Left forelimb (tissue), 1 donor: Measurements from ENCODE around the gene CLEC2A.
"Not testable (repeated sequence)": the region's sequence is repeated elsewhere in the genome, so short reads cannot be mapped to it uniquely, and the experiment has no call there.

Experiments
- DNase-seq: peaks from one replicate; pipeline ENCODE4 v3.0.0-alpha.2; 2018; ENCODE audit warnings: low spot score

The CLEC2A gene

GRCh38 chr12:9932270-9932669 is at the start of gene CLEC2A:
Gene CLEC2A, minus strand, starts transcription at chr12:9932370. Its CDS starts 41 bp downstream, at chr12:9932329.
- no peak for DNase-seq

- no peak for DNase-seq
These were observed 48.0 kb upstream of the CLEC2A start for GRCh38 chr12:9980126-9980525.

GRCh38 chr12:9977916-9978315 is 45.7 kb upstream of the CLEC2A start:
- DNase-seq, result no peak

DNA sequence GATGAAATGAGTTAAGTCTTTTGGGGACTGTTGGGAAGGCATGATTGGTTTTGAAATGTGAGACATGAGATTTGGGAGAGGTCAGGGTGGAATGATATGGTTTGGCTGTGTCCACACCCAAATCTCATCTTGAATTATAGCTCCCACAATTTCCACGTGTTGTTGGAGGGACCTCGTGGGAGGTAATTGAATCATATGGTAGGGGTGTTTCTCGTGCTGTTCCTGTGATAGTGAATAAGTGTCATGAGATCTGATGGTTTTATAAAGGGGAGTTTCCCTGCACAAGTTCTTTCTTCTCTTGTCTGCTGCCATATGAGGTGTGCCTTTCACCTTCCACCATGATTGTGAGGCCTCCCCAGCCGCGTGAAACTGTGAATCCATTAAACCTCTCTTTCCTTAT is 44.5 kb upstream of the CLEC2A start:
- DNase-seq, result not testable (repeated sequence)

GRCh38 chr12:9975614-9976013 is 43.4 kb upstream of the CLEC2A start:
- DNase-seq, result no peak

DNA sequence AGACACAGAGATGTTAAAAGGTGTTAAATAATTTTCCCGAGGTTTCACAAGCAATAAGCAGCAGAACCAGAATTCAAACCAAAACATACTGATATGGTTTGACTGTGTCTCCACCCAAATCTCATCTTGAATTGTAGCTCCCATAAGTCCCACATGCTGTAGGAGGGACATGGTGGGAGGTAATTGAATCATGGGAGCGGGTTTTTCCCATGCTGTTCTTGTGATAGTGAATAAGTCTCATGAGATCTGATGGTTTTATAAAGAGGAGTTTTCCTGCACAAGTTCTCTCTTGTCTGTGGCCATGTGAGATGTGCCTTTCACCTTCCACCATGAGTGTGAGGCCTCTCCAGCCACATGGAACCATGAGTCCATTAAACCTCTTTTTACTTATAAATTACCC is 42.6 kb upstream of the CLEC2A start:
- DNase-seq, result not testable (repeated sequence)

GRCh38 chr12:9973949-9974348 is 41.8 kb upstream of the CLEC2A start:
- DNase-seq, result no peak

DNA sequence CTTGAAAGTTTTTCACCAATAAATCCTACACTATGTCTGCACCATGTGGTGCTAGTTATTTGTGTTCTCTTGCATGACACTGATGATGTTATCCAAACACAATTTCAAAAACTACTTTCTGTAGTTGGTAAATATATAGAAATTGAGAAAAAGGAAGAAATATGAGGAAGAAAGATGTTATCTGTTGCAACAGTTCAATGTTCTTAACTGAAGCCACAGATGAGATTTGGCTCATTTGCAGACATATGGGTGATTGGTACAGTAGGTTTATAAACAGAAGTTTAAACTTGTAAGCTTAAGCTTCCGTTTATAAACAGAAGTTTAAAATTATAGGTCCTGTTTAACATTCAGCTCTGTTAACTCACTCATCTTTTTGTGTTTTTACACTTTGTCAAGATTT is 39.0 kb upstream of the CLEC2A start, which contains the start of gene CLEC12A:
Gene CLEC12A, plus strand, starts transcription at position 229 of the 400 bp plus-strand sequence. CDS start 188 bp downstream, outside the sequence.
- no peak for DNase-seq

DNA sequence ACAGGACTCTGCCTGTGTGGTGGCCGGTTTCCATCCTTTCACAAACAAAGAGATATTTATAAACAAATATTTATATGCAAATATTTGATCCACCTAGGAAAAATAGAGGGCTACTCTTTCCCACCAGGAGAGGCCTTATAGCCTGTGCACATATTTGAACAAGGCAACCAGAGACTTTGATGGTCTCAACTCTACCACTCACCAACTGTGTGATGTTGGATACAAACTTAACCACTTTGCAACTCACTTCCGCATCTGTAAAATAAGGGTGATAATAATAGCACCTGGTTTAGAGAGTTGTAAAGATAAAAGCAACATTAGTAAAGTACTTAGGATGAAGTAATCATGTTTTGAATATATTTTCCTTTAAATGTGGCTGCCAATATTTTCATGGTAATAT is 37.5 kb upstream of the CLEC2A start:
- no peak for DNase-seq

DNA sequence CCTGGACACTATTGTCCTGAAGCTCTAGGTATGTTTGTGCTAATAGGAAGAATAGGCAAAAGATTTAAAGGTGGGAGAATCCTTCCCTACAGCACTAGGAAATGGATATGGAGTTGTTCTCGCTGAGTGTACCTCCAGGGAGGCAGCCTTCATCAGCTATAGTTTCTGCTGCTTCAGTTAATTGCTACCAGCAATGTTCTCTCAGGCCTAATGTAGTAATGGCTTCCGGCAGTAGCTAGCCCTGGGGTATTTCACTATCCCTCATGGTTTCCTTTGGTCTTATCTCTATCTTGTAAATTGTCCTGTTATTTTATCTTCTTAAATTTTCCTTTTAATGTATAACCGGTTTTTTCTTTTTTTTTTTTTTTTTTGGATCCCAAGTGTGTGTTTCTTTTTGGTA is 29.7 kb upstream of the CLEC2A start:
- DNase-seq, result no peak

DNA sequence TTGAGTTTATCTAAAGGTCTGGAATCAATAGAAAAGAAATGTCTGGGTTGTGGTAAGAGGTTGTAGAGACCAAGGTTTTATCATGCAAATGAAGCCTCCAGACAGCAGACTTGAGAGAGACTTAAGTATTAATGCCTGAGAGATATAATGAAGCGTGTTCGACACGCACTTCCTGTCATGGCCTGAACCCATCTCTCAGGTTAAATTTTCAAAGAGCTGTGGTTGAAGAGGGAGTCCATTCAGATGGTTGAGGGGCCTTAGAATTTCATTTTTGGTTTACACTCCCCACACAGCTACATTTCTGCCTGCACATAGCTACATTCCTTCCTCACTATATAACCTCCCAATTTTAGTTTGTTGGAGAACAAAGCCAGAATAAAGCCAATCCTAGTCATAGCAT is 28.9 kb upstream of the CLEC2A start:
- no peak for DNase-seq

DNA sequence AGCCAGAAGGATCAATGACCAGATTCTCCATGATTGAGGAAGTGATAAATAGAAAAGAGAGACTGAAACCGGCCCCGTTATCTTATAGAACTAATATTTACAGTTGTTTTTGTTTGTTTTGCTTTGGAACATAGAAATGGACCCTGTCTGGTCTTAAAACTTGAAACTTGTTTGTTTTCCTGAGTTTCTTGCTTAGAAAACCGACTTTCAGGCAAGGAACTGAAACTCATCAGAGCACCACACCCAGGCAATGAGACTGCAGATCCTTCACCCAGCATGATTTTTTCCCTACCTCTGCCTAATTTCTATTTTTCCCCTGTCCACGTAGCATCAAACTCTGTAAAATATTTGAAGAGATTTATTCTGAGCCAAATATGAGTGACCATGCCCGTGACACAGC is 28.4 kb upstream of the CLEC2A start:
- DNase-seq, result no peak

DNA sequence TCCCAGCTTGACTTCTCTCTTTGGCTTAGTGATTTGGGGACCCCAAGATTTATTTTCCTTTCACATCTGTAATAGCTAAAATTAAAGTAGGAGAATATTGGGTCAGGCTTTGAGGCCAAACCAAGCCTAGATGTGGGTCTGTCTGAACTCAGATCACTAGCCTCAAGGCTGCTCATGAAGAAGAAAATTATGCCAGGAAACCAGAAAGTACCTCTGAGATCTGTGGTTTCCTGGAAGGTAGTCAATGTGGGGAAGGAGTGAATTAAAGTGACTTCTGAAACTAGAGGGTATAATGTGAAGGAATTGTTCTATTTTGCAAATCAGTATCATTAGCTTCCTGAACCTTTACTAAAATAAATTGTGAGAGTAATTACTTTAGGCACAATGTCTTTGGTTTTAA is 25.7 kb upstream of the CLEC2A start:
- DNase-seq, result no peak

DNA sequence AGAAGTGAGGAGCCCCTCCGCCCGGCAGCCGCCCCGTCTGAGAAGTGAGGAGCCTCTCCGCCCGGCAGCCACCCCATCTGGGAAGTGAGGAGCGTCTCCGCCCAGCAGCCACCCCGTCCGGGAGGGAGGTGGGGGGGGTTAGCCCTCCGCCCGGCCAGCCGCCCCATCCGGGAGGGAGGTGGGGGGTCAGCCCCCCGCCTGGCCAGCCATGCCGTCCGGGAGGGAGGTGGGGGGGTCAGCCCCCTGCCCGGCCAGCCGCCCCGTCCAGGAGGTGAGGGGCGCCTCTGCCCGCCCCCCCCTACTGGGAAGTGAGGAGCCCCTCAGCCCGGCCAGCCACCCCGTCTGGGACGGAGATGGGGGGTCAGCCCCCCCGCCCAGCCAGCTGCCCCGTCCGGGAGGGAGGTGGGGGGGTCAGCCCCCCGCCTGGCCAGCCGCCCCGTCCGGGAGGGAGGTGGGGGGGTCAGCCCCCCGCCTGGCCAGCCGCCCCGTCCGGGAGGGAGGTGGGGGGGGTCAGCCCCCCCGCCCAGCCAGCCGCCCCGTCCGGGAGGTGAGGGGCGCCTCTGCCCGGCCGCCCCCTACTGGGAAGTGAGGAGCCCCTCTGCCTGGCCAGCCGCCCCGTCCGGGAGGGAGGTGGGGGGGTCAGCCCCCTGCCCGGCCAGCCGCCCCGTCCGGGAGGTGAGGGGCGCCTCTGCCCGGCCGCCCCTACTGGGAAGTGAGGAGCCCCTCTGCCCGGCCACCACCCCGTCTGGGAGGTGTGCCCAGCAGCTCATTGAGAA is 21.0 kb upstream of the CLEC2A start:
- not testable (repeated sequence) for DNase-seq

DNA sequence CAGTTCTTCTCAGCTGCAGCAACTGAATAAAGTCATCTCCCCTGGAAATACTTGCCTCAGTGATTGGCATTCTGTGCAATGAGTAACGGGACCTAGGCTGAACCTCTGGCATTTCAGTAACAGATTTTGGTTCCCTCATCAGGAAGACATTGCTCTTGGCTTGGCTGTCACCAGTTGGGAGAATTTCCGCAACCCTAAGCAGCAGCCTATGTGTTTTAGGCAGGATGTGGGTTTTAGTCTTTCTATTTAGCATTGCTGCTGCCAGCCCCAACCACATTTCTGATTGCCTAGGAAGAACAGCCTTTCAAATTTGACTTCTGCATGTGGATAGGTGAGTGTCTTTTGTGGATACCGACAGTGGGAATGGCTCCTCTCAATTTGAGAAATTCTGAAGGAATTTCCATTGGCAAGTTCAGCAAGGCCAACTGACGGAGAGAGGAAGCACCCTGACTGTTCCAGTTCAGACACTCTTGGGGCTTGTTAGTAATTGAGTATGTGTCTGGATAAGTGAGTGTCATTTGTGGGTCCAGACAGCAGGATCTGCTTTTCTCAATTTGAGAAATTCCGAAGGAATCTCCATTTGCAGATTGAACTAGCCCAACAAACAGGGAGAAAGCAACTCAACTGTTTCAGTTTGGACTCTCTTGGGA is 19.0 kb upstream of the CLEC2A start:
- DNase-seq, result no peak

- no peak for DNase-seq
These were observed 16.6 kb upstream of the CLEC2A start for GRCh38 chr12:9948606-9949296.

- DNase-seq, result no peak
These were observed 15.5 kb upstream of the CLEC2A start for GRCh38 chr12:9947674-9948073.

DNA sequence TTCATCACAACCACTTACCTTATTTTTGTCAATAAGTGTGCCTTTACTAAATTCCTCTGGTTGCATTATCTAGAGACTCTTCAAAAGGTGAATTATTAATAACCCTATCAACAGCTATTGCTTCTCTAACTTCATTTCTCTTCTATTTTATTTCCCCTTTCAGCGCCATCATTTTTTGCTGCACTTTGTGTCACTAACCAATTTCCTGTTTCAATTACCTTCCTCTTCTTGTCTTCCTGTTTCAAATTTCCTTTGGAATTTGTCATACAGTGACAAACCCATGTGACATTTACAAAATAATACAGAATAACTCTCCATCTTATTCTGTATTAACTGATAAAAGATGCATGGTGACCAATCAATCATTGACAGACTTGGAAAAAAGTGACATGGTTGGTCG is 12.2 kb upstream of the CLEC2A start:
- no peak for DNase-seq

GRCh38 chr12:9943240-9943639 is 11.1 kb upstream of the CLEC2A start:
- DNase-seq, result no peak

DNA sequence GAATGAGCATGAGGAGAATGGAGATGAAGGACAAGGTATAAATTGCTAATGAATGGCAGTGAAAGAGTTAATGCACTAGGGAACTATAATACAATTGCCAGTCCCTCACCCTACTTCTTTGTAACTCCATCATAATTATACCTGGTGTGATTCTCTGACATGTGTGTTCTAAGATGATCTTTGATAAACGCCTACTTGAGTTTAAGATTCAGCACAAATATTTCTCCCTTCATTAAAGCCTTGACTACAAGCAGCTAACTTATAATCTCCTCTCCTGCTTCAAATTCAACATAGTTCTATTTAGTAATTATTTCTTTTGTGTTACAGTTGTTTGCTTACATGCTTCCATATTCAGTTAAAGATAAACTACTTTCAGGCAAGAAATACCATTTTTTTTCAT is 9.7 kb upstream of the CLEC2A start:
- no peak for DNase-seq

- DNase-seq, result no peak
These were observed 8.2 kb upstream of the CLEC2A start for GRCh38 chr12:9940375-9940774.

- DNase-seq, result no peak
These were observed 4.4 kb upstream of the CLEC2A start for GRCh38 chr12:9936591-9936990.

GRCh38 chr12:9935026-9935425 is 2.9 kb upstream of the CLEC2A start:
- DNase-seq, result no peak
